Neural progenitor cell (in vitro differentiated cells): Measurements from ENCODE around the gene EFHC2. TPM values are rescaled to one million over a fixed set of nuclear protein-coding genes. Genes with fewer than 3 reads are reported as not detected.

ENCODE experiments used
- DNase-seq: peaks from one replicate; pipeline ENCODE4 v3.0.0-alpha.2; 2016; ENCODE audit warnings: low spot score
- H2AFZ ChIP-seq: fragments of 200-600 bp; sonication (generic); replicated peaks from 2 replicates; pipeline ENCODE4 v1.6.1; 2016; ENCODE audit warnings: antibody characterized with exemption
- H3F3A ChIP-seq: fragments of 200-600 bp; sonication (generic); 2 replicates; pipeline ENCODE4 v1.6.1; 2016; ENCODE audit warnings: antibody characterized with exemption, low read depth
- H3K27ac ChIP-seq: fragments of 200-600 bp; sonication (generic); 2 replicates; pipeline ENCODE4 v1.5.1; 2016; ENCODE audit warnings: mild to moderate bottlenecking
- H3K27me3 ChIP-seq: fragments of 200-600 bp; sonication (generic); 2 replicates; pipeline ENCODE4 v1.6.1; 2016; ENCODE audit warnings: mild to moderate bottlenecking, moderate library complexity
- H3K36me3 ChIP-seq: fragments of 200-600 bp; sonication (generic); 2 replicates; pipeline ENCODE4 v1.5.1; 2016
- H3K4me1 ChIP-seq: fragments of 200-600 bp; sonication (generic); 2 replicates; pipeline ENCODE4 v1.6.1; 2016; ENCODE audit warnings: mixed run types
- H3K4me2 ChIP-seq: fragments of 200-600 bp; sonication (generic); 2 replicates; pipeline ENCODE4 v1.6.1; 2016
- H3K4me3 ChIP-seq: fragments of 200-600 bp; sonication (generic); 2 replicates; pipeline ENCODE4 v1.5.1; 2016
- H3K79me2 ChIP-seq: fragments of 200-600 bp; sonication (generic); 2 replicates; pipeline ENCODE4 v1.6.1; 2016; ENCODE audit warnings: low read depth
- H3K9ac ChIP-seq: fragments of 200-600 bp; sonication (generic); 2 replicates; pipeline ENCODE4 v1.6.1; 2016
- H3K9me3 ChIP-seq: fragments of 200-600 bp; sonication (generic); 2 replicates; pipeline ENCODE4 v1.5.1; 2016; ENCODE audit warnings: low read depth
- H4K20me1 ChIP-seq: fragments of 200-600 bp; sonication (generic); 2 replicates; pipeline ENCODE4 v1.6.1; 2016; ENCODE audit warnings: low read depth
- H3K27ac Mint-ChIP-seq: 3 replicates; pipeline ENCODE4 v1.8.0; 2021; ENCODE audit warnings: mixed read lengths
- H3K27me3 Mint-ChIP-seq: 2 replicates; pipeline ENCODE4 v1.8.0; 2022; ENCODE audit warnings: low read depth, mild to moderate bottlenecking, inconsistent platforms, moderate library complexity, mixed read lengths; ENCODE audit not compliant: insufficient read depth
- H3K36me3 Mint-ChIP-seq: 3 replicates; pipeline ENCODE4 v1.8.0; 2021; ENCODE audit warnings: mixed read lengths
- H3K4me1 Mint-ChIP-seq: 3 replicates; pipeline ENCODE4 v1.8.0; 2021; ENCODE audit warnings: mixed read lengths
- H3K4me3 Mint-ChIP-seq: 3 replicates; pipeline ENCODE4 v1.8.0; 2021; ENCODE audit warnings: mild to moderate bottlenecking, moderate library complexity, mixed read lengths
- H3K9me3 Mint-ChIP-seq: 3 replicates; pipeline ENCODE4 v1.8.0; 2020; ENCODE audit warnings: mixed read lengths
- CTCF ChIP-seq: fragments of 200-600 bp; sonication (generic); IDR thresholded peaks from 2 replicates; pipeline ENCODE4 v1.5.1; 2017; ENCODE audit warnings: antibody characterized with exemption, mild to moderate bottlenecking
- EZH2 ChIP-seq: fragments of 200-600 bp; sonication (generic); IDR thresholded peaks from 2 replicates; pipeline ENCODE4 v1.6.1; 2017; ENCODE audit warnings: antibody characterized with exemption, mild to moderate bottlenecking, moderate library complexity
- EZH2phosphoT487 ChIP-seq: fragments of 200-600 bp; sonication (generic); IDR thresholded peaks from 2 replicates; pipeline ENCODE4 v1.6.1; 2017; ENCODE audit warnings: antibody characterized with exemption
- total RNA-seq: library from RNA; depleted of rRNA; stranded (reverse); fragments of >200 nt; gene quantifications from 2 replicates; pipeline ENCODE4 v1.2.3, GENCODE V29; 2015; ENCODE audit warnings: low replicate concordance

EFHC2 gene
- total RNA-seq, 1 donor from 2014 or later, result 3.2 TPM

GRCh38 chrX:44113337-44113736 is 230.1 kb downstream of the EFHC2 start:
- no peaks in the 10 kb centered on the region for H3K4me1 Mint-ChIP-seq
- Histone ChIP-seq H3K79me2 (no peaks in the 10 kb centered on the region), H2AFZ (no peak overlapping the region), H3K4me3 (no peak overlapping the region), H3K27me3 (no peaks in the 10 kb centered on the region), H3K4me2 (no peak overlapping the region), H3F3A (no peaks in the 10 kb centered on the region), H3K27ac (no peak overlapping the region), H3K9ac (no peak overlapping the region), H4K20me1 (no peaks in the 10 kb centered on the region), H3K9me3 (no peaks in the 10 kb centered on the region), H3K4me1 (no peaks in the 10 kb centered on the region), H3K36me3 (no peaks in the 10 kb centered on the region)
- DNase-seq, result no peak
- no peaks in the 10 kb centered on the region for H3K9me3 Mint-ChIP-seq
- no peaks in the 10 kb centered on the region for H3K36me3 Mint-ChIP-seq
- no peak overlapping the region for H3K27ac Mint-ChIP-seq
- H3K27me3 Mint-ChIP-seq, result peaks cover 2% of the 10 kb centered on the region
- H3K4me3 Mint-ChIP-seq, result no peak overlapping the region
- no peak for TF ChIP-seq CTCF
- TF ChIP-seq EZH2phosphoT487, result no peak
- TF ChIP-seq EZH2, result no peak

- no peak overlapping the region for H3K27ac Mint-ChIP-seq
- H3K4me3 ChIP-seq, result no peak overlapping the region
- no peaks in the 10 kb centered on the region for H3K27me3 Mint-ChIP-seq
- H3K4me1 ChIP-seq, result no peaks in the 10 kb centered on the region
- no peak overlapping the region for H3K27ac ChIP-seq
- H3K9ac ChIP-seq, result no peak overlapping the region
- H3K79me2 ChIP-seq, result no peaks in the 10 kb centered on the region
- no peaks in the 10 kb centered on the region for H3K9me3 ChIP-seq
- no peak overlapping the region for H2AFZ ChIP-seq
- no peaks in the 10 kb centered on the region for H3K36me3 Mint-ChIP-seq
- H3K9me3 Mint-ChIP-seq, result peaks cover 14% of the 10 kb centered on the region
- TF ChIP-seq CTCF (no peak), EZH2 (no peak), EZH2phosphoT487 (no peak)
- H3K4me3 Mint-ChIP-seq, result no peak overlapping the region
- H3K4me1 Mint-ChIP-seq, result no peaks in the 10 kb centered on the region
- no peak overlapping the region for H3K4me2 ChIP-seq
- no peak for DNase-seq
- no peaks in the 10 kb centered on the region for H3K36me3 ChIP-seq
- no peaks in the 10 kb centered on the region for H4K20me1 ChIP-seq
- no peaks in the 10 kb centered on the region for H3F3A ChIP-seq
- no peaks in the 10 kb centered on the region for H3K27me3 ChIP-seq
Observed at GRCh38 chrX:44106864-44107263, 236.6 kb downstream of the EFHC2 start.

- H3F3A ChIP-seq, result no peaks in the 10 kb centered on the region
- H3K36me3 ChIP-seq, result no peaks in the 10 kb centered on the region
- no peak overlapping the region for H3K27ac ChIP-seq
- H3K4me2 ChIP-seq, result no peak overlapping the region
- no peaks in the 10 kb centered on the region for H3K4me1 ChIP-seq
- no peaks in the 10 kb centered on the region for H3K27me3 Mint-ChIP-seq
- no peak overlapping the region for H2AFZ ChIP-seq
- H3K27me3 ChIP-seq, result no peaks in the 10 kb centered on the region
- H3K4me3 Mint-ChIP-seq, result no peak overlapping the region
- no peaks in the 10 kb centered on the region for H3K9me3 ChIP-seq
- no peaks in the 10 kb centered on the region for H3K36me3 Mint-ChIP-seq
- peak; percentile 3 for DNase-seq
- H4K20me1 ChIP-seq, result no peaks in the 10 kb centered on the region
- H3K4me1 Mint-ChIP-seq, result no peaks in the 10 kb centered on the region
- H3K79me2 ChIP-seq, result no peaks in the 10 kb centered on the region
- H3K9me3 Mint-ChIP-seq, result peaks cover 17% of the 10 kb centered on the region
- H3K9ac ChIP-seq, result no peak overlapping the region
- TF ChIP-seq EZH2 (no peak), CTCF (no peak), EZH2phosphoT487 (no peak)
- no peak overlapping the region for H3K4me3 ChIP-seq
- H3K27ac Mint-ChIP-seq, result no peak overlapping the region
Observed at GRCh38 chrX:44105228-44105913, 238.1 kb downstream of the EFHC2 start.
